ENCODE data around the gene LDLRAD3.
A peak's percentile ranks its signal among the peaks of the same experiment; 100 is the strongest.

The LDLRAD3 gene

GRCh38 chr11:35983981-35984380 is 40.1 kb downstream of the LDLRAD3 start:
- Mint-ChIP-seq H3K4me1 (peaks cover 36% of the 10 kb centered on the region), H3K27ac (no peak overlapping the region), H3K4me3 (no peak overlapping the region), H3K36me3 (ENCODE audit: low read depth) (peaks cover 29% of the 10 kb centered on the region), H3K27me3 (ENCODE audit: low read depth) (no peaks in the 10 kb centered on the region), H3K9me3 (peaks cover 18% of the 10 kb centered on the region)
- TF ChIP-seq, protein P1, sequence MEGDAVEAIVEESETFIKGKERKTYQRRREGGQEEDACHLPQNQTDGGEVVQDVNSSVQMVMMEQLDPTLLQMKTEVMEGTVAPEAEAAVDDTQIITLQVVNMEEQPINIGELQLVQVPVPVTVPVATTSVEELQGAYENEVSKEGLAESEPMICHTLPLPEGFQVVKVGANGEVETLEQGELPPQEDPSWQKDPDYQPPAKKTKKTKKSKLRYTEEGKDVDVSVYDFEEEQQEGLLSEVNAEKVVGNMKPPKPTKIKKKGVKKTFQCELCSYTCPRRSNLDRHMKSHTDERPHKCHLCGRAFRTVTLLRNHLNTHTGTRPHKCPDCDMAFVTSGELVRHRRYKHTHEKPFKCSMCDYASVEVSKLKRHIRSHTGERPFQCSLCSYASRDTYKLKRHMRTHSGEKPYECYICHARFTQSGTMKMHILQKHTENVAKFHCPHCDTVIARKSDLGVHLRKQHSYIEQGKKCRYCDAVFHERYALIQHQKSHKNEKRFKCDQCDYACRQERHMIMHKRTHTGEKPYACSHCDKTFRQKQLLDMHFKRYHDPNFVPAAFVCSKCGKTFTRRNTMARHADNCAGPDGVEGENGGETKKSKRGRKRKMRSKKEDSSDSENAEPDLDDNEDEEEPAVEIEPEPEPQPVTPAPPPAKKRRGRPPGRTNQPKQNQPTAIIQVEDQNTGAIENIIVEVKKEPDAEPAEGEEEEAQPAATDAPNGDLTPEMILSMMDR (IDR thresholded peaks at IDR 0.05; ENCODE audit: unreplicated experiment in 3 of 3), result no peak

GRCh38 chr11:35986947-35987346 is 43.1 kb downstream of the LDLRAD3 start:
- Mint-ChIP-seq H3K9me3 (peaks cover 29% of the 10 kb centered on the region), H3K36me3 (ENCODE audit: low read depth) (peaks cover 37% of the 10 kb centered on the region), H3K27ac (no peak overlapping the region), H3K27me3 (ENCODE audit: low read depth) (no peaks in the 10 kb centered on the region), H3K4me3 (no peak overlapping the region), H3K4me1 (peaks cover 34% of the 10 kb centered on the region)
- TF ChIP-seq, protein P1 (IDR thresholded peaks at IDR 0.05; ENCODE audit: unreplicated experiment in 3 of 3), result no peak

DNA sequence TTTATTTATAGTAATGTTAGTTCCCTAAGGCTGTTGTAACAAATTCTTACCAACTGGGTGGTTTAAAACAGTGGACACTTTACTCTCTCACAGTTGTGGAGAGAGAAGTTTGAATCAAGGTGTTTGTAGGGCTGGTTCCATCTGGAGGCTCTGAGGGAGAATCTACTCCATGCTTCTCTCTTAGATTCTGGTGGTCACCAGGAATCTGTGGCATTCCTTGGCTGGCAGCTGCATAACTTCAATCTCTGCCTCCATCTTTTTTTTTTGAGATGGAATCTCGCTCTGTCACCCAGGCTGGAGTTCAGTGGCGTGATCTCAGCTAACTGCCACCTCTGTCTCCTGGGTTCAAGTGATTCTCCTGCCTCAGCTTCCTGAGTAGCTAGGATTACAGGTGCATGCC is 46.3 kb downstream of the LDLRAD3 start:
- H3K4me3 Mint-ChIP-seq, result no peak overlapping the region
- TF ChIP-seq, protein P1 (IDR thresholded peaks at IDR 0.05; ENCODE audit: unreplicated experiment in 3 of 3), result no peak

GRCh38 chr11:35990816-35991215 is 47.0 kb downstream of the LDLRAD3 start:
- no peaks in the 10 kb centered on the region for H3K27me3 Mint-ChIP-seq (ENCODE audit: low read depth)
- peaks cover 48% of the 10 kb centered on the region for H3K36me3 Mint-ChIP-seq (ENCODE audit: low read depth)
- peak overlapping the region; percentile 85 to 93 (median 89) for H3K27ac Mint-ChIP-seq

More for the DNA sequence above, 46.3 kb downstream of the LDLRAD3 start:
- Mint-ChIP-seq H3K9me3 (peaks cover 40% of the 10 kb centered on the region), H3K27ac (peak overlapping the region in 1 of 3 experiments; percentile 85), H3K4me1 (peaks cover 46% of the 10 kb centered on the region), H3K27me3 (ENCODE audit: low read depth) (no peaks in the 10 kb centered on the region), H3K36me3 (ENCODE audit: low read depth) (peaks cover 47% of the 10 kb centered on the region)

GRCh38 chr11:35992548-35992947 is 48.7 kb downstream of the LDLRAD3 start:
- H3K36me3 Mint-ChIP-seq (ENCODE audit: low read depth), result peaks cover 55% of the 10 kb centered on the region
- peak overlapping the region; percentile 18 to 93 (median 85) for H3K27ac Mint-ChIP-seq
- TF ChIP-seq, protein P1 (IDR thresholded peaks at IDR 0.05; ENCODE audit: unreplicated experiment in 3 of 3), result no peak
- H3K4me1 Mint-ChIP-seq, result peaks cover 52% of the 10 kb centered on the region
- peaks cover 41% of the 10 kb centered on the region for H3K9me3 Mint-ChIP-seq
- no peaks in the 10 kb centered on the region for H3K27me3 Mint-ChIP-seq (ENCODE audit: low read depth)
- no peak overlapping the region for H3K4me3 Mint-ChIP-seq

More at GRCh38 chr11:35990816-35991215, 47.0 kb downstream of the LDLRAD3 start:
- TF ChIP-seq, protein P1 (IDR thresholded peaks at IDR 0.05; ENCODE audit: unreplicated experiment in 3 of 3), result no peak
- no peak overlapping the region for H3K4me3 Mint-ChIP-seq
- peaks cover 41% of the 10 kb centered on the region for H3K9me3 Mint-ChIP-seq
- H3K4me1 Mint-ChIP-seq, result peaks cover 48% of the 10 kb centered on the region

- H3K4me3 Mint-ChIP-seq, result no peak overlapping the region
- peaks cover 63% of the 10 kb centered on the region for H3K4me1 Mint-ChIP-seq
- peaks cover 45% of the 10 kb centered on the region for H3K36me3 Mint-ChIP-seq (ENCODE audit: low read depth)
- no peaks in the 10 kb centered on the region for H3K27me3 Mint-ChIP-seq (ENCODE audit: low read depth)
- peaks cover 32% of the 10 kb centered on the region for H3K9me3 Mint-ChIP-seq
- TF ChIP-seq, protein P1 (IDR thresholded peaks at IDR 0.05; ENCODE audit: unreplicated experiment in 3 of 3), result no peak
- H3K27ac Mint-ChIP-seq, result no peak overlapping the region
These were observed 50.6 kb downstream of the LDLRAD3 start for GRCh38 chr11:35994421-35994820.

Data from nephron (organoid).